ENCODE results near the gene VAMP8. TPM values are rescaled to one million over a fixed set of nuclear protein-coding genes. Genes with fewer than 3 reads are reported as not detected.
"Not testable (repeated sequence)": the region's sequence is repeated elsewhere in the genome, so short reads cannot be mapped to it uniquely, and the experiment has no call there.

Gene VAMP8
- total RNA-seq, 1 donor from 2014 or later = 2.1 TPM

- no peak for TF ChIP-seq CTCF (IDR thresholded peaks at IDR 0.05)
- H3K4me1 Mint-ChIP-seq (ENCODE audit: low read depth) = peaks cover 55% of the 10 kb centered on the region
- H3K27me3 Mint-ChIP-seq (ENCODE audit: low read depth) = no peaks in the 10 kb centered on the region
- H3K4me3 Mint-ChIP-seq (ENCODE audit: unreplicated experiment) = peak overlapping the region; percentile 83
- H3K27ac Mint-ChIP-seq (ENCODE audit: unreplicated experiment) = peak overlapping the region; percentile 80
- DNase-seq (ENCODE audit: low spot score) = no peak
- H3K36me3 Mint-ChIP-seq (ENCODE audit: low read depth) = no peaks in the 10 kb centered on the region
- H3K9me3 Mint-ChIP-seq (ENCODE audit: low read depth) = no peaks in the 10 kb centered on the region
Observed at GRCh38 chr2:85601771-85602475, 24.5 kb downstream of the VAMP8 start.

GRCh38 chr2:85602476-85603234, 25.3 kb downstream of the VAMP8 start, which contains the start of gene TMEM150A:
Gene TMEM150A, minus strand, starts transcription at chr2:85602698. Its CDS starts 750 bp downstream, at chr2:85601948.
- no peaks in the 10 kb centered on the region for H3K36me3 Mint-ChIP-seq (ENCODE audit: low read depth)
- peak; percentile 66 for TF ChIP-seq CTCF (IDR thresholded peaks at IDR 0.05)
- H3K9me3 Mint-ChIP-seq (ENCODE audit: low read depth) = no peaks in the 10 kb centered on the region
- peak within 1 kb of the TSS; percentile 96 for H3K27ac Mint-ChIP-seq (ENCODE audit: unreplicated experiment)
- peak; percentile 98 for DNase-seq (ENCODE audit: low spot score)
- H3K4me1 Mint-ChIP-seq (ENCODE audit: low read depth) = peaks cover 57% of the 10 kb centered on the region
- H3K4me3 Mint-ChIP-seq (ENCODE audit: unreplicated experiment) = peak within 1 kb of the TSS; percentile 83
- H3K27me3 Mint-ChIP-seq (ENCODE audit: low read depth) = no peaks in the 10 kb centered on the region

- DNase-seq (ENCODE audit: low spot score); H3K27me3 Mint-ChIP-seq (ENCODE audit: low read depth); H3K9me3 Mint-ChIP-seq (ENCODE audit: low read depth); H3K36me3 Mint-ChIP-seq (ENCODE audit: low read depth): not testable (repeated sequence)
- Mint-ChIP-seq H3K4me3 (ENCODE audit: unreplicated experiment) (peak overlapping the region; percentile 80), H3K27ac (ENCODE audit: unreplicated experiment) (peak overlapping the region; percentile 96), H3K4me1 (ENCODE audit: low read depth) (peaks cover 68% of the 10 kb centered on the region)
Observed at GRCh38 chr2:85604133-85604444, 26.7 kb downstream of the VAMP8 start.

GRCh38 chr2:85604568-85605339, 27.4 kb downstream of the VAMP8 start:
- no peaks in the 10 kb centered on the region for H3K27me3 Mint-ChIP-seq (ENCODE audit: low read depth)
- TF ChIP-seq CTCF (IDR thresholded peaks at IDR 0.05) = no peak
- H3K36me3 Mint-ChIP-seq (ENCODE audit: low read depth) = peaks cover 5% of the 10 kb centered on the region
- H3K27ac Mint-ChIP-seq (ENCODE audit: unreplicated experiment) = peak overlapping the region; percentile 89
- no peak for DNase-seq (ENCODE audit: low spot score)
- H3K4me3 Mint-ChIP-seq (ENCODE audit: unreplicated experiment) = no peak overlapping the region
- no peaks in the 10 kb centered on the region for H3K9me3 Mint-ChIP-seq (ENCODE audit: low read depth)
- peaks cover 72% of the 10 kb centered on the region for H3K4me1 Mint-ChIP-seq (ENCODE audit: low read depth)

- no peak for DNase-seq (ENCODE audit: low spot score)
- H3K4me3 Mint-ChIP-seq (ENCODE audit: unreplicated experiment) = peak overlapping the region; percentile 11
- H3K27me3 Mint-ChIP-seq (ENCODE audit: low read depth) = no peaks in the 10 kb centered on the region
- peaks cover 5% of the 10 kb centered on the region for H3K36me3 Mint-ChIP-seq (ENCODE audit: low read depth)
- H3K27ac Mint-ChIP-seq (ENCODE audit: unreplicated experiment) = peak overlapping the region; percentile 89
- TF ChIP-seq CTCF (IDR thresholded peaks at IDR 0.05) = no peak
- H3K4me1 Mint-ChIP-seq (ENCODE audit: low read depth) = peaks cover 77% of the 10 kb centered on the region
- H3K9me3 Mint-ChIP-seq (ENCODE audit: low read depth) = no peaks in the 10 kb centered on the region
Observed at GRCh38 chr2:85605406-85606115, 28.2 kb downstream of the VAMP8 start.

Measured in chondrocyte (in vitro differentiated cells).